ENCODE data around the gene ARHGAP27.
"Not testable (repeated sequence)": the region's sequence is repeated elsewhere in the genome, so short reads cannot be mapped to it uniquely, and the experiment has no call there.

Gene ARHGAP27, protein sequence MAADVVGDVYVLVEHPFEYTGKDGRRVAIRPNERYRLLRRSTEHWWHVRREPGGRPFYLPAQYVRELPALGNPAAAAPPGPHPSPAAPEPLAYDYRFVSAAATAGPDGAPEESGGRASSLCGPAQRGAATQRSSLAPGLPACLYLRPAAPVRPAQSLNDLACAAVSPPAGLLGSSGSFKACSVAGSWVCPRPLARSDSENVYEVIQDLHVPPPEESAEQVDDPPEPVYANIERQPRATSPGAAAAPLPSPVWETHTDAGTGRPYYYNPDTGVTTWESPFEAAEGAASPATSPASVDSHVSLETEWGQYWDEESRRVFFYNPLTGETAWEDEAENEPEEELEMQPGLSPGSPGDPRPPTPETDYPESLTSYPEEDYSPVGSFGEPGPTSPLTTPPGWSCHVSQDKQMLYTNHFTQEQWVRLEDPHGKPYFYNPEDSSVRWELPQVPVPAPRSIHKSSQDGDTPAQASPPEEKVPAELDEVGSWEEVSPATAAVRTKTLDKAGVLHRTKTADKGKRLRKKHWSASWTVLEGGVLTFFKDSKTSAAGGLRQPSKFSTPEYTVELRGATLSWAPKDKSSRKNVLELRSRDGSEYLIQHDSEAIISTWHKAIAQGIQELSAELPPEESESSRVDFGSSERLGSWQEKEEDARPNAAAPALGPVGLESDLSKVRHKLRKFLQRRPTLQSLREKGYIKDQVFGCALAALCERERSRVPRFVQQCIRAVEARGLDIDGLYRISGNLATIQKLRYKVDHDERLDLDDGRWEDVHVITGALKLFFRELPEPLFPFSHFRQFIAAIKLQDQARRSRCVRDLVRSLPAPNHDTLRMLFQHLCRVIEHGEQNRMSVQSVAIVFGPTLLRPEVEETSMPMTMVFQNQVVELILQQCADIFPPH

DNA sequence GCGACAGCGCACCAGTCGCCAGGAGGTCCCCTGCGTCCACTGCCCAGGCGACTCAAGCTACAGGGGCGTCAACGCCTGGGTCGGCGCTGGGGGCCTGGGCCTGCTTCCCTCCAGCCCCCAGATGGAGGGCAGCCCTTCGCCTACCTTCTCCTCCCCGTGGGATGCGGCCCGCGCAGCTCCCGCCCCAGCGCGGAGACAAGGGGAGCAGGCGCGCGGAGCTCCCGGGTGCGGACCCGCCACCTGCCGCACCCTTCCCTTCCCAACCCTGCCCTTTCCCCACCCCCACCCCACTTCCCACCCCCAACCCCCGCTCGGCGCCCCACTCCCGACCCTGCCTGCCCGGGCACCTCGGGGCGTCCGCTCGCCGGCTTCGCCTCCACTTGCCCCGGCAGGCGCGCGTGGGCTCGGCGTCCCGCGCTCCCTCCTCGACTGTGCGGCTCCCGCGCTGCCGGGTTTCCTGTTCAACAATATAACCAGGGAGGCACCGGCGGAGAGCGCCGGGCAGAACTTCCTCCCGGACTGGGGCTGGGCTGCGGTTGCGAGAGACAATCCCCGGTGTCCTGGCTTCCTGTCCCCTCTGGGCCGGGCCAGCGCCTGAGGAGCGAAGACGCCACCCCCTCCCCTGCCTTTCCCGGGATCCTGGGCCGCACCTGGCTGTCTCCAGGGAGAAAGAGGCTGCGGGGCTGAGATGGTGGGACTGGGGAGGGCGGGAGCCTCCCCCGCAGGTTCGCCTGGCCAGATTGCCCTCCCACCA is at the start of gene ARHGAP27:
ARHGAP27 (minus strand) TSS at position 466 of the 754 bp plus-strand sequence. CDS start 2,591 bp downstream, outside the sequence.
- no peak for DNase-seq

DNA sequence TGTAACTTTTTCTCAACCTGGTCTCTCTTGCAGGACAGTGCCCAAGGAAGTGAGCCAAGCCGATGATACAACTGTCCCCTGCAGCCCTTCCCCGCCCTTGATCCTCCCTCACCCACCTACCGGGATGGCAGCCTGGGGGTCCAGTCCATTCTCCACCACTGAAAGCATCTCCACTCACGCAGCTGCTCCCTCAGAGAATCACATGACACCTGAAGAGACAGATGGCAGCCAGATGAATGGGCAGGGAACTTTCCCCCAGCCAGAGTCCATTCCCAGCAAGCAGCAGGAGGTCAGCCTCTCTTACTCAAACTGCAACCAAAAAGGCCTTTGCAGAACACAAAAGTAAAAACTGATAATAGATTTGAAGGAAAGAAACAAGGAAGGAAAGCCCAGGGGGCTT is 49.6 kb upstream of the ARHGAP27 start:
- not testable (repeated sequence) for DNase-seq

DNA sequence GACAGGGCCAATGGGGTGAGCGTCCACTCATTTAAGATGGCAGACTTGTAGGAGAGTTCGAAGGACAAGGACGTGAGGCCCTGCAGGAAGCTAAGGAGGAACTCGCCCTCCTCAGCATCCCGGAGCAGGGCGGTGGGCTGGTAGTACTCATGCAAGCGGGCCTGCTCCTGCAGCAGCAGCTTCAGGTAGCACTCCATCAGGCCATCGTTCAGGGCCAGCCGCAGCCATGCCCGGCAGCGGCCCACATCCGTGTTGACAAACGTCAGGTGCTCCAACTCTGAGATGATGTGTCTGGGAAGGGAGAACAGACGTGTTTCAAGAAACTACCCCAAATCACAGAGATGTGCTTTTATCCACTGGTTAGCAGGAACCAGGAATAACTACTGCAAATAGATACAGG is 42.8 kb upstream of the ARHGAP27 start:
- DNase-seq: not testable (repeated sequence)

DNA sequence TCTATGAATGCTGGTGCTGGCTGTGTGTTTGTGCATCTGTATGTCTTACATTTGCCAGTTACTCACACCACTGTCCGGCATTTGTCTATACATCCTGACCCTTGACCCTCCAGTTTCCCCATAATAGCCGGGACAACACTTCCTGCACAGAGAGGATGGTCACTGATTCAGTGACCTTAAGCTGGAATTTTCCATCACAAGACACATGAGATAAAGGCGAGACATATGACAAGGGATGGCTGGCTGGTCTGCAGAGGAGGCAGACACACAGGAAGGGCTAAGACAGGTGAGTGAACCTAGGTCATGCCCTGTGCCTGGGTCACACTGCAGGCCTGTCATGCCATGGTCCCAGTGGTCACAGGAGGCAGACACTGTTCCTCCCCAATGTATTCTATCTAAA is 39.6 kb upstream of the ARHGAP27 start:
- not testable (repeated sequence) for DNase-seq

DNA sequence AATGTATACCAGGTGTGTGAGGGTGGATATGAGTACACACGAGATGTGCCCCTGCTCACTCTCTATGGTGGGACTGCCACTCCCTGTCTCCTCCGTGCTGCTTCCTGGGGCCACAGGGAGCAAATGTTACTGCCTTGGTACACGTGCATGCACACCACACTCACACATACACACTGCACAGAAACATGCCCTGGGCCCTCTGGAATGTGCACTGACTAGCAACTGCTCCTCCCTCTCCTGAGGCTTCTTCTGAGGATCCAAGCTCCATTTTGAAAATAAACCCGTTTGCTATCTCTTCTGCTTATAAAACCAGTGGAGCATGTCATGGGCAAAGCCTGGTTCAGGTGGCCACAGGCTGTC is 36.5 kb upstream of the ARHGAP27 start:
- not testable (repeated sequence) for DNase-seq

DNA sequence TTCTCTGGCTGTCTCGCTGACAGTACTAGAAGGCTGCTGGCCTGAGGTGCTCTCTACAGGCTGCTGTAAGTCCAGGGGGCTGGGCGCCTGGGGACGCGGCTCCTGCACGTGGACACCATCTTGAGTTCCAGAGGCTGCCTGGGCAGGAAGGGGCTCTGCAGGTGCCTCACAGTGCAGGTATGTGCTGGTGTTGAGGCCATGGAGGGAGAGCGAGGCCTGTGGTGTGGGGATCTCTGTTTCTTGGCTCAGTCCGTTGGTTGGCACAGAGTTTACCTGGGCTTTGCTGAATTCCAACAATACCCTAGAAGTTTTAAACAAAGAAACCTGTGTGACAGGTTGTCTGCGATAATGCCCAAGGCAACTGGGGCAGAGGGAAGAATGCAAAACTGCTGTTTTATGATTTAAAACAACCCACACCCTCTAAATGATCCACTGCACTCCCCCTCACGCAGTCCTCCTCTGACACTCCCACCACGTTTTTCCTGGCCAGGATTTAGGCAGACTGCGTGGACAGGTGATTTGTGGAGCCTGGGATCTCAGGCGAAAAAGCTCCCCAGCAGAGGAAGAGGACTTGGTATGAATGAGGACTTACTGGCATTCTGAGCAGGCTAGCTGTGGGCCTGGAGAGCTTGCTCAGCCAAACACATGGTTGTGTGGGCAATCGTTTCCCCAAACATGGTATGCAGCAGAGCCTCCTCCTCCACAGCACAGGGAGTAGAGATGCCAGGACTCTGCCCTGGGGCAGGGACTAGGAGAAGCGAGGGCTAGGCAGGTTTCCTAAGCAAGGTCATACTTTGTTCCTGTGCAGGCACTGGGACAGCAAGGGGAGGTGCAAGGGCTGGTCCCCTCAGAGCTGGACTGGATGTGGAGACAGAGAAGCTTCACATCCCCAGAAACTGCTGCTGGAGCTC is 35.9 kb upstream of the ARHGAP27 start:
- DNase-seq: not testable (repeated sequence)

DNA sequence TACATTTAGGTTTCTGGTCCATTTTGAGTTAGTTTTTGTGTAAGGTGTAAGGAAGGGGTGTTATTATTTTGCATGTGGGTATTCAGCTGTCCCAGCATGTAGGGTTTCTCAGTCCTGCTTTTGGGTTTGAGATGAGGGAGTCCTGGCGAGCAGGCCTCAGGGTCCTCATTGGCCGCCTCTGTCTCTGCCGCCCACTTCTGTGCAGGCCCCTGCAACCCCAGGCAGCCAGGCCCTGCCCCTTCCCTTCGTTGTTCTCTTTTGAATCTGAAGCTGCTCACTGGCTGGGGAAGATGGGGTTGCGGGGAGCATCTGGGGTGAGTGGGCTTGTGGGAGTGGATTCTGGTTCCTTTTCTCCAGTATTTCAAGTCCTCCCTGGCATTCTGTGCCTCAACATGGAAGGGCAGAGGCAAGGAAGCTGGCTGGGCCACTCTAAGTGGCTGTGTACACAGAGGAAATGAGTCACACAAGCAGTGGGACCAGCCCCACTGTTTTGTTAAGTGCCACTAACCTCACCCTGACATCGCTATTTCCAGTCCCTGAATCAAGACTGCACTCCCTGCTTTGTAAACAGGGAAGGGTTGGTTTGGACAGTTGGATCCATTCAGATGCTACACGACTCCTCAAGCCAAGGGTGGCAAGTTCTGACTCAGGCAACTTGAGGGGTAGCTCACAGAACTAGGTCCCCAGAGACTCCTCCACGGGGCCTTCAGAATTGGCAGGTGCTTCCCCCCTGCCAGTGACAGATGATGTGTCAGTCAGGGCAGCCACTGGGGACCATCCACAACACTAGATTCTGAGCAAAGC is 29.1 kb upstream of the ARHGAP27 start:
- DNase-seq: not testable (repeated sequence)

DNA sequence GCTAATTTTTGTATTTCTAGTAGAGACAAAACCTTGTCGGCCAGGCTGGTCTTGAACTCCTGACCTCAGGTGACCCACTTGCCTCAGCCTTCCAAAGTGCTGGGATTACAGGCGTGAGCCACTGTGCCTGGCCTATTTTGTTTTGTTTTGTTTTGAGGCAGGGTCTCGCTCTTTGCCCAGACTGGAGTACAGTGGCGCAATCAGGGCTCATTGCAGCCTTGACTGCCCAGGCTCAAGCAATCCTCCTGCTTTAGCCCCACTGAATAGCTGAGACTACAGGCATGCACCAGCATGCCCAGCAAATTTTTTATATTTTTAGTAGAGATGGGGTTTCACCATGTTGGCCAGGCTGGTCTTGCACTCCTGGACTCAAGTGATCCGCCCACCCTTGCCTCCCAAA is 27.8 kb upstream of the ARHGAP27 start:
- DNase-seq: not testable (repeated sequence)

DNA sequence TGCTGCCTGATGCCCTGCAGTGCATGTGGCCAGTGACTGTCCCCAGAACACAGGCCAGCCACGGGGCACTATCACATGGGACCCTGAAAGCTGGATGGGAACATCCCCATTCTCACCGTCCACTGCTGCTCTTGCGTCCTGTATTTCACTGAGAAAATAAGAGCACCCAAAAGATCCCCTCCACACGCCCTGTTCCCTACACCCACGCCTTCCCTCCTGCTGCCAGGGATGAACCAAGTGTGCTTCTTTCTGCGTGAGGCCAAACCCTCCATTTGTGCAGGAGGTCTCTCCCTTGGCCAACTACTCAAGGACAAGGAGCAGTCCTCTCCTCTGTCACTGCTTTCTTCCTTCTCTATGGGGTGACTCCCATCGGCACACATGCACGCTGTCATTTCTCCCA is 21.7 kb upstream of the ARHGAP27 start:
- DNase-seq: not testable (repeated sequence)

DNA sequence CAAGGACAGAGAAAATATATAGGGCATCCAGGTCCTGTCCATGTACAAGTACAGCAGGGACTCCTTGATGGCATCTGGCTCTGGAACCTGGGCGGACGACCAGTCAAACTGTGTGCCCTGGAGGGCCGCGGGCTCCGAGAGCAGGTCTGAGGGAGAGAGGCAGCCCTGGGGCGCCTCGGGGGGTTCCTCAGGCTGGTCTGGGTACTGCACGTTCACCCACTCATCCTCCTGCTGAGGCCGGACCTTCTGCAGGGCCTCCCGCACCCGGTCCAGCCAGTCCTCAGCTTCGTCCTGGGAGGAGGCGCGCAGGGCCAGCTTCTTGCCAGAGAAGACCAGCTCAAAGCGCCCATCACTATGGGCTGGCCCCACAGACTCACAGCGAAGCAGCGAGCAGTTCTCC is 21.1 kb upstream of the ARHGAP27 start:
- DNase-seq: not testable (repeated sequence)

DNA sequence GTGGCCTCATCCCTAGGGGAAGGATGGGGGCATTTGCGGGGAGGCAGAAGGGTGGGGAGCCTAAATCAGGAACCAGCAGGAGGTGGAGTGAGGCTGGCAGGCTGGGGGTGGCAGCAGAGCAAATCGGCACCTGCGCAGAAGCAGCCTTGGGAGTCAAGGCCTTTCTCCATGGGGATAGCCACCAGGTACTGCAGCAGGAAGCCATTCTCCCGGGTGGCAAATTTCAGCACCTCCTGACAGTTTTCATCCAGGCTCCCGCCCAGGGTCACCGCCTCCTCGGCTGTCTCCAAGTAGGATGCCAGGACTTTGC is 20.5 kb upstream of the ARHGAP27 start:
- DNase-seq: not testable (repeated sequence)

DNA sequence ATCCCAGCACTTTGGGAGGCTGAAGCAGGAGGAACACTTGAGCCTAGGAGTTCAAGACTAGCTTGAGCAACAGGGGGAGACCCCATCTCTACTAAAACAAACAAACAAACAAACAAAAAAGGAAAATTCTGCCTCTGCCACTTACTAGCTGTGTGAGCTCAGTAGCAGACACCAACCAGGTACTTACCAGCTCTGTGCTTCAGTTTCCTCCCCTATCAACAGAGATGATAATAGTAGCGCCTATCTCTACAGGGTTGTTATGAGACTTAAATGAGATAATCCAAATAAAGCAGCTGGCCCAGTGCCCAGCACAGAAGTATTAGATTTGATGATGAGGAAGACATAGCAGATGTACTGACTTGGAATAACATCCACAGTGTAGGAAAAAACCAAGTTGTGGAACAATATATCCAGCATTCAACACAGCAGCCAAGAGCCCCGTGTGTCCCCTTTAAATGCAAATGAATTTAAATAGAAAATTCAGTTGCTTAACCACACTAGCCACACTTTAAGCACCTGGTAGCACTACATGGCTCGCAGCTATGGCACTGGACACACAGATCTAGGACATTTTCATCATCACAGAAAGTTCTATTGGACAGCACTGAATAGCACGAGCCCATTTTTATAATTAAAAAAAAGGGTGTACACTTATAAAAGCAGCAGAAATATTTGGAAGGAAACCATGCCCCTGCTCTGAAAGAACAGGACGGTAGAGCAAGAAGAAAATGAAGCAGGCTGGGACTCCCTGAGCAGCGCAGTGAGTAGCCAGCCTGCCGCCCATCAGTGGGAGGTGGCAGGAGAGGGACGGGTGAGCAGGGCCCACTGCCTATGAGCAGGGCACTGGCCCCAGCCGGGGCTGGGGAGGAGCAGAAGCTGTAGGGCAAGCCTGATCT is 19.9 kb upstream of the ARHGAP27 start:
- not testable (repeated sequence) for DNase-seq

DNA sequence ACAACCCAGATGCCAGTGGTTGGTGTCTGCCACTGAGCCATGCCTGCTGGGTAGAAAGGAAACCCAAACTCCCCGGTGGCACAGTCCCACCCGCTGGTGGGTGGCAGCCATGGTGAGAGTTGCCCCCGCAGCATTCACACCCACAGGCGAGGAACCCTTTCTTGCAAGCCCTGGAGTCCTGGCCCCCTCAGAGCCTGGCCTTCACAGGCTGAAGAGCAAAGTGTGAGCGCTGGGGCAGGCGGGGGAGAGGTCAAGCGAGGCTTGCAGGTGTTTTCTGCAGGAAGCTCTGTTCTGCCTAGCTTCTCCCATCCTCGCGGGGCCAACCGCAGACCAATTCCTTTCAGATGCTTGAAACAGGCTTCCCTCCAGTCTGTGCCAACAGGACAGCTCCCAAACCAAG is 19.0 kb upstream of the ARHGAP27 start:
- not testable (repeated sequence) for DNase-seq

DNA sequence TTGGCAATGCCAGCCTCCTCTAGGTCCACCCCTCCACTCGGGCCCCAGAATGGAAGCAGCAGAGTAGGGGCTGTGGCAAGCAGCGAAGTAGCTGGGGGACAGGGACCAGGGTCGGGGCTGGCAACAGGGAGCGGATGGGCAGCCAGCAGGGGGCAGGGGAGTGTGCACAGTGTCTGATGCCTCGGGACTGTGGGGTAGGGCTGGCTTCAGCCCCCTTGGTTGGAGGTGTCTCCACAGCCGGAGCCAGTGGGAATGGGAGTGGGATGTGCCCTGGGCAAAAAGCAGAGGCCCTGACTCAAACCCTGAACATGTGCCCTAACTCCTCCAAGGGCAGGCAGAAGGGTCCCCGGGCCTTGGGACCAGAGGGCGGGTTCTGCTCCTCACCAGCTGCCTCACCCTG is 18.5 kb upstream of the ARHGAP27 start:
- no peak for DNase-seq

DNA sequence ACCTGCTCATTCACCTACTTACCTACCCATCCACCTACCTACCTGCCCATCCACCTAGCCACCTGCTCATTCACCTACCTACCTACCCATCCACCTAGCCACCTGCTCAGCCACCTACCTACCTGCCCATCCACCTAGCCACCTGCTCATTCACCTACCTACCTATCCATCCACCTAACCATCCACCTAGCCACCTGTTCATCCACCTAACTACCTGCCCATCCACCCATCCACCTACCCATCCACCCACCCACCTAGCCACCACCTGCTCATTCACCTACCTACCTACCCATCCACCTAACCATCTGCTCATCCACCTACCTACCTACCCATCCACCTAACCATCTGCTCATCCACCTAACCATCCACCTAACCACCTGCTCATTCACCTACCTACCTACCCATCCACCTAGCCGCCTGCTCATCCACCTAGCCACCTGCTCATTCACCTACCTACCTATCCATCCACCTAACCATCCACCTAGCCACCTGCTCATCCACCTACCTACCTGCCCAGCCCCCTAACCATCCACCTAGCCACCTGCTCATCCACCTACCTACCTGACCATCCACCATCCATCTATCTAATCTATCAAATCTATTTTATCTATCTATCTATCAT is 17.1 kb upstream of the ARHGAP27 start:
- not testable (repeated sequence) for DNase-seq

DNA sequence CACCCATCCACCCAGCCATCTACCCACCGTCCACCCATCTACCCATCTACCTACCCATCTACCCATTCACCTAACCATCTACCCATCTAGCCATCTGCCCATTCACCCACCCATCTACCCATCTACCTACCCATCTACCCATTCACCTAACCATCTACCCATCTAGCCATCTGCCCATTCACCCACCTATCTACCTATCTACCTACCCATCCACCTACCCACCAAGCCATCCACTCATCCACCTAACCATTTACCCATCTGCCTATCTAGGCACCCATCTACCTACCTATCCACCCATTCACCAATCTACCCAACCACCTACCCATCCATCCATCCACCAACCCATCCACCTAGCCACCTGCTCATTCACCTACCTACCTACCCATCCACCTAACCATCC is 16.6 kb upstream of the ARHGAP27 start:
- DNase-seq: not testable (repeated sequence)

DNA sequence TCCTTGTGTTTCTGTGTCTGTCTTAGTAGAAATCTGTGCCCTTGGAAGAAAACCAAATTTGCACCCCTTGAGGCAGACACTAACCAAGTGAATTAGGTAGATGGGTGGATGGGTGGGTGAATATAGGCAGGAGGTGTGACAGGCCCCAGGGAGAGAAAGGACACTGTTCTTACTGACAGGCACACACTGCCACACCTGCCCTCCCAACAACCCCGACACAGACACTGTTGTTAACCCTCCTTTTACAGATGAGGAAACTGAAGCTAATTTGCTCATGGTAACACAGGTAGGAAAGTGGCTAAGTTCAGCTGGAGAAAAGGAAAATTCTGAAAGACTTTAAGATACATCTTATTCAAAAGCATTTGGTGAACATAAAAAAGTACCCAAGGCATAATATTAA is 15.8 kb upstream of the ARHGAP27 start:
- DNase-seq: not testable (repeated sequence)

DNA sequence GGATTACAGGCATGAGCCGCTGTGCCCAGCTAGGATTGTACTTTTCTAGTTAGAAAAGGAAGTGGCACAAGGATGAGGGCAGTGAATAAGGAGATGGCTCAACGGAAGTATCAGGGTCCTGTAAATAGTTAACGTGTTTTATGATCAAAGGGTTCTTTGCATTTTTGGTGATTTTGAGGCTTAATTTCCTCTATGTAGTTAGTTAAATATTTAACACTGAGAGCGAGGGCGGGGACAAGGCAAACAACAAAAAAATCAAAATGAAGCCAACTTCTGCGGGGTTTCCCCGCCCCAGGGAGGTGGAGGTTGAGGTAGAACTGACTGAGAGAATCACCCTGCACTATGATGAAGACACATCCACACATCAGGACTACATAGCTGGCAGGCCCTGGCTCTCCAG is 15.4 kb upstream of the ARHGAP27 start:
- DNase-seq: not testable (repeated sequence)

DNA sequence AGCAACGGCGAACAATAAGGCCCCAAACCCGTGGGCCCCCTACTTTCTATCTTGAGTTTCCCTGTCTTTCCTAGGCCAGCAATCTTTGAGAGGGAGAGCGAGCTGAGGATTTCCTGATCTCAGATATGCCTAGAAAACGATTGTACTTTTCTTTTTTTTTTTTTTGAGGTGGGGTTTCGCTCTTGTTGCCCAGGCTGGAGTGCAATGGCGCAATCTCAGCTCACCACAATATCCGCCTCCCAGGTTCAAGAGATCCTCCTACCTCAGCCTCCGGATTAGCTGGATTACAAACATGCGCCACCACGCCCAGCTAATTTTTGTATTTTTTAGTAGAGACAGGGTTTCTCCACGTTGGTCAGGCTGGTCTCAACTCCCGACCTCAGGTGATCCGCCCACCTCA is 15.0 kb upstream of the ARHGAP27 start:
- not testable (repeated sequence) for DNase-seq

Data from activated CD8-positive, alpha-beta memory T cell treated with anti-CD3 and anti-CD28 coated beads, Interleukin-2, amount 50 U/mL, for 4 hours (primary cell).